ENCODE results near the gene SMARCD1.
"Not testable (repeated sequence)": the region's sequence is repeated elsewhere in the genome, so short reads cannot be mapped to it uniquely, and the experiment has no call there.

SMARCD1 gene

GRCh38 chr12:50117057-50117622 is 32.0 kb downstream of the SMARCD1 start:
- no peak overlapping the region for H3K27ac ChIP-seq
- no peak overlapping the region for H3K4me3 ChIP-seq

- Histone ChIP-seq H3K27ac (no peak overlapping the region), H3K4me3 (no peak overlapping the region)
Observed at GRCh38 chr12:50119387-50119786, 34.2 kb downstream of the SMARCD1 start.

DNA sequence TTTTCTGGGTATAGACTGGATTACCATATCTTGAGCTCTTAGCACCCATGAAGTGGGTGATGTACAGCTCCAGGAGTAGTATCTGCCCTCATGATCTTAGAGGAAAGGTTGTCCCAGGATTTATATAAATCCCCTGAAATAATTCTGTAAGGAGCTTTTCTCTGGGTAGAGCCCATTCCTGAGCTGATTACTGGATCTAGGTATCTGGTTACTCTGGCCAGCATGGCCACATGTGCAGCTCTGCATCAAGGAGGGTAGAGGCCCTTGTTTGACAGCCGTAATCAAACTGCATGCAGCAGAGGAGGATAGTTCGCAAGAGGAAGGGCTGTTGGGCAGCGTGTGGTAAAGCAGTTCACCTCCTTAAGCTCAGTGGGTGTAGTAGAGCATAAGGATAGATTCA is 35.4 kb downstream of the SMARCD1 start:
- Histone ChIP-seq H3K27ac (no peak overlapping the region), H3K4me3 (no peak overlapping the region)

GRCh38 chr12:50120953-50121352 is 35.8 kb downstream of the SMARCD1 start:
- Histone ChIP-seq H3K27ac (no peak overlapping the region), H3K4me3 (no peak overlapping the region)

- Histone ChIP-seq H3K27ac (no peak overlapping the region), H3K4me3 (no peak overlapping the region)
Observed at GRCh38 chr12:50121641-50122040, 36.5 kb downstream of the SMARCD1 start.

- Histone ChIP-seq H3K27ac (no peak overlapping the region), H3K4me3 (no peak overlapping the region)
Observed at GRCh38 chr12:50123203-50123602, 38.1 kb downstream of the SMARCD1 start.

- Histone ChIP-seq H3K27ac (no peak overlapping the region), H3K4me3 (no peak overlapping the region)
Observed at GRCh38 chr12:50127546-50127945, 42.4 kb downstream of the SMARCD1 start.

GRCh38 chr12:50129290-50129689 is 44.1 kb downstream of the SMARCD1 start:
- Histone ChIP-seq H3K4me3 (no peak overlapping the region), H3K27ac (peak overlapping the region in 1 of 21 experiments; percentile 39)

GRCh38 chr12:50132505-50133135 is 47.5 kb downstream of the SMARCD1 start:
- no peak overlapping the region for H3K4me3 ChIP-seq
- no peak overlapping the region for H3K27ac ChIP-seq

DNA sequence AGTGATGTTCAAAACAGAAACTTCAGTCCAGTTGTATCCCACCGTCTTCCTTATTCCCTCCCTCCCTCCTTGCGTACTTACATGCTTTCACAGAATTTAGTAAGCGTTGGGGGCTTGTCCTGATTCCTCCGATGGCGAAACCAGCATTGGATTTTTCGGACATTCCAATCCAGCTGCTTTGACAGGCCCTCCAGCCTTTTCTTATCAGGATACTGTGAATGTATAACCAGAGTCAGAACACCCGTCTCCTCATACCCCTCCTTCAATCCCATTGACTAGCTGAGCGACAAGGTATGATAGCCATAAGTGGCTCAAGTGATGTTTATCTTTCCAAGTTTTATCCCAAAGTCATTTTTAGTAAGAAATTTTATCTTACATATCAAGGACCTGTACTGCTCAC is 57.9 kb downstream of the SMARCD1 start:
- no peak overlapping the region for H3K4me3 ChIP-seq

DNA sequence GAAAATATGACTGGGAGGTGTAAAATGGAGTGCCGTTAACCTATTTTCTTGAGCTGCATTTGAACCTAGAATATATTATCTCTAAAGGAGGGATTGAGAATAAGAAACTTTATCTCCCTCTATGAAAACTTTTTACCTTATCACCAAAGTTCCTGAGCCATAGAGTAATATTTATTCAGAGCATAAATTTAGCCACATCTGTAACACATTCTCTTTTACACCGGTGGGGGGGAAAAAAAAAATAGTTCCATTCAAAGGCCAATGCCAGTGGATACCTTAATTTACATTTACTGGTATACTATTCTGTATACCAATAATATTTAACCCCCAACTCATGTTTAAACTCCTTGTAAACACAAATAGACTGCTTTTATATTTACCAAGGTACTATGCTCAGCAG is 60.3 kb downstream of the SMARCD1 start:
- H3K27ac ChIP-seq, result no peak overlapping the region

More for the DNA sequence above, 57.9 kb downstream of the SMARCD1 start:
- peak overlapping the region in 1 of 21 experiments; percentile 42 for H3K27ac ChIP-seq

GRCh38 chr12:50147281-50147680 is 62.1 kb downstream of the SMARCD1 start:
- no peak overlapping the region for H3K27ac ChIP-seq
- H3K4me3 ChIP-seq, result no peak overlapping the region

More for the DNA sequence above, 60.3 kb downstream of the SMARCD1 start:
- no peak overlapping the region for H3K4me3 ChIP-seq

GRCh38 chr12:50148011-50148410 is 62.9 kb downstream of the SMARCD1 start:
- H3K4me3 ChIP-seq, H3K27ac ChIP-seq: not testable (repeated sequence)

DNA sequence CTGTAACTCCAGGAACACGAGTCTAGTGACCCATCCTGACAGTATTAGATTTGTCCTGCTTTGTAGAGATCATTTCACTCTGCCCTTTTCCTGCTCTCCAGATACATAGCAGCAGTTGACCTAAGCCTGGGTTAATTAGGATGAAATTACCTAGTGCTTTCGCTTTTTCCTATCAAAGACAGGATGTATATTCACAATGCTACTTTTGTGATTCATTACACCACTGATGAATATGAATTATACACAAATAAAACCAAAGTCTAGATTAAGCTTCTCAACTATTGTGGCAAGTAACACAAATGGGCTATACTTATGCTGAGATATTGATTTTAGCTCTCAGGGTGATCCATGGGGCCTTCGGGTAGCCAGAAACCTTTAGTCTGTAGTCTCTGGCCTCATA is 64.2 kb downstream of the SMARCD1 start:
- Histone ChIP-seq H3K27ac (no peak overlapping the region), H3K4me3 (no peak overlapping the region)

Measured in skin epidermis (tissue), 12 donors.